HepG2 (cell line): ENCODE results near the gene ZNF138. TPM values are rescaled to one million over a fixed set of nuclear protein-coding genes. Genes with fewer than 3 reads are reported as not detected.

Experiments
- ATAC-seq: fragments of 200-7000 bp; cut with Tn5 transposase; 3 replicates; pipeline ENCODE4 v1.9.1; 2020; ENCODE audit warnings: mild to moderate bottlenecking, moderate library complexity
- BruUV-seq: library from RNA; stranded (reverse); fragments of 400-500 nt; replicated peaks from 2 replicates; lab custom pipeline; 2021; lab: Mats Ljungman, UMichigan
- CTCF ChIA-PET: fragments of 300-600 bp; formaldehyde crosslinking; extraction: SDS; loops from one replicate; lab custom pipeline; 2021; ENCODE audit warnings: low total read pairs, inconsistent platforms, low intra/inter-chr PET ratio; lab: Yijun Ruan, JAX
- POLR2A ChIA-PET: fragments of 350-600 bp; sonication (Branson Sonifier 250); formaldehyde crosslinking; loops from one replicate; lab custom pipeline; 2020; ENCODE audit warnings: antibody characterized with exemption, inconsistent platforms; lab: Yijun Ruan, JAX
- DNase-seq: peaks from one replicate; pipeline ENCODE4 v3.0.0-alpha.2; 2015; ENCODE audit warnings: low spot score
- FAIRE-seq: peaks from 3 replicates; lab custom pipeline; 2011; peaks lifted over from hg19 to GRCh38; lab: Jason Lieb, UNC
- H2AFZ ChIP-seq: one replicate; pipeline ENCODE4 v1.6.1; 2011; ENCODE audit warnings: low read length, inconsistent platforms
- H3K27ac ChIP-seq: fragments of 300-600 bp; 3 replicates; pipeline ENCODE4 v1.8.0; 2011; ENCODE audit warnings: mixed run types, mild to moderate bottlenecking, mixed read lengths, low read length, inconsistent platforms; ENCODE audit not compliant: insufficient read depth; ENCODE audit errors: extremely low read length
- H3K27me3 ChIP-seq, 2 experiments: fragments of 200-600 bp in 1 of 2; 2 replicates in 1 of 2; 3 replicates in 1 of 2; pipeline versions ENCODE4 v1.6.0 to v1.8.0; 2011; ENCODE audit warnings: low read length in 2 of 2, mild to moderate bottlenecking in 2 of 2, moderate library complexity in 2 of 2, inconsistent platforms in 1 of 2; ENCODE audit not compliant: insufficient read depth in 2 of 2, control insufficient read depth in 1 of 2
- H3K36me3 ChIP-seq, 2 experiments: fragments of 200-600 bp in 1 of 2; replicated peaks in 1 of 2; 2 replicates in 1 of 2; 3 replicates in 1 of 2; pipeline versions ENCODE4 v1.5.1 to v1.8.0; 2011; ENCODE audit warnings: low read length in 2 of 2, inconsistent platforms in 1 of 2; ENCODE audit not compliant: insufficient read depth in 2 of 2, control insufficient read depth in 1 of 2
- H3K4me1 ChIP-seq: 2 replicates; pipeline ENCODE4 v1.5.1; 2012; ENCODE audit warnings: low read length, inconsistent platforms; ENCODE audit not compliant: insufficient read depth
- H3K4me2 ChIP-seq: 2 replicates; pipeline ENCODE4 v1.6.0; 2011; ENCODE audit warnings: low read depth, low read length, inconsistent platforms
- H3K4me3 ChIP-seq, 3 experiments: fragments of 200-600 bp in 1 of 3; sonication (generic), shearing (Covaris generic) in 1 of 3; replicated peaks in 1 of 3; 2 replicates each; pipeline ENCODE4 v1.5.1; 2011 to 2016; ENCODE audit warnings: low read length in 3 of 3, inconsistent platforms in 2 of 3, low read depth in 2 of 3, mild to moderate bottlenecking in 2 of 3, control low read depth in 1 of 3, mixed read lengths in 1 of 3; ENCODE audit not compliant: insufficient read depth in 1 of 3
- H3K79me2 ChIP-seq: one replicate; pipeline ENCODE4 v1.6.1; 2011; ENCODE audit warnings: low read length, inconsistent platforms; ENCODE audit not compliant: insufficient read depth
- H3K9ac ChIP-seq: 2 replicates; pipeline ENCODE4 v1.6.0; 2011; ENCODE audit warnings: mild to moderate bottlenecking, low read depth, low read length, inconsistent platforms; ENCODE audit not compliant: insufficient read depth
- H3K9me3 ChIP-seq: 2 replicates; pipeline ENCODE4 v1.5.1; 2012; ENCODE audit warnings: mild to moderate bottlenecking, low read length
- H4K20me1 ChIP-seq: 2 replicates; pipeline ENCODE4 v1.6.0; 2011; ENCODE audit warnings: inconsistent platforms, mild to moderate bottlenecking, low read length, moderate library complexity; ENCODE audit not compliant: insufficient read depth
- ARHGAP35 ChIP-seq: sonication (generic); formaldehyde crosslinking; IDR thresholded peaks from 2 replicates; pipeline ENCODE4 v1.9.0; 2022; ENCODE audit warnings: mild to moderate bottlenecking, inconsistent platforms, moderate library complexity, missing genetic modification reagents, borderline replicate concordance
- CC2D1A ChIP-seq: sonication (generic); formaldehyde crosslinking; IDR thresholded peaks from 2 replicates; pipeline ENCODE4 v1.8.1; 2023; ENCODE audit warnings: mild to moderate bottlenecking, missing genetic modification reagents
- ETV5 ChIP-seq: IDR thresholded peaks from 2 replicates; pipeline ENCODE4 v1.6.1; 2018; ENCODE audit warnings: missing biosample characterization, missing genetic modification reagents, inconsistent platforms, borderline replicate concordance
- HOMEZ ChIP-seq: IDR thresholded peaks from 2 replicates; pipeline ENCODE4 v1.6.1; 2016; ENCODE audit warnings: low read depth
- KAT2B ChIP-seq: fragments of 150-350 bp; IDR thresholded peaks from 2 replicates; pipeline ENCODE4 v1.6.1; 2014; ENCODE audit warnings: low read depth, low read length, borderline replicate concordance
- TBX2 ChIP-seq: sonication (generic); formaldehyde crosslinking; IDR thresholded peaks from 2 replicates; pipeline ENCODE4 v1.5.0; 2020; ENCODE audit warnings: missing genetic modification reagents, mild to moderate bottlenecking, borderline replicate concordance
- ZFP1 ChIP-seq: IDR thresholded peaks from 2 replicates; pipeline ENCODE4 v1.6.1; 2016
- ZNF138 ChIP-seq: sonication (generic); formaldehyde crosslinking; IDR thresholded peaks from 2 replicates; pipeline ENCODE4 v1.5.0; 2020; ENCODE audit warnings: mild to moderate bottlenecking, low read depth, missing genetic modification reagents
- ZNF616 ChIP-seq: sonication (generic); formaldehyde crosslinking; IDR thresholded peaks from 2 replicates; pipeline ENCODE4 v1.5.0; 2020; ENCODE audit warnings: low read depth, mild to moderate bottlenecking, missing genetic modification reagents
- ZSCAN29 ChIP-seq: sonication (generic); formaldehyde crosslinking; conservative IDR thresholded peaks from 2 replicates; pipeline ENCODE4 v1.4.0; 2020; ENCODE audit warnings: mild to moderate bottlenecking, missing genetic modification reagents
- WGBS: methylation state at CpG from one replicate; pipeline ENCODE4 v1.1.6; 2017; ENCODE audit warnings: low lambda C conversion rate; 5-methylcytosine and 5-hydroxymethylcytosine counted together
- in situ Hi-C: cut with HindIII; loops from 2 replicates; pipeline ENCODE4 v1.10.0; 2017; ENCODE audit warnings: low pct_unique_long_range_greater_than_20kb; ENCODE audit not compliant: extremely low pct_ligation_motif_present
- intact Hi-C: fragments of 100-400 bp; cut with micrococcal nuclease; formaldehyde crosslinking; loops from one replicate; pipeline ENCODE4 v1.10.0; 2022; ENCODE audit not compliant: unreplicated experiment
- polyA plus RNA-seq, 8 experiments: library from polyadenylated mRNA; depleted of rRNA in 3 of 8; stranded (reverse) in 7 of 8; unstranded in 1 of 8; fragments of >200 nt; fragmentation: Illumina TruSeq in 4 of 8; extraction: Trizol in 4 of 8; gene quantifications; 2 replicates each; pipeline versions ENCODE4 v1.2.1 to v1.2.3, GENCODE V29; 2011 to 2016; ENCODE audit warnings: low read depth in 4 of 8, missing spikeins in 1 of 8, mixed read lengths in 1 of 8; ENCODE audit not compliant: insufficient read depth in 1 of 8
- total RNA-seq, 5 experiments: library from RNA; depleted of rRNA; stranded (reverse); fragments of >200 nt; fragmentation: Illumina TruSeq; extraction: Trizol; gene quantifications; 2 replicates each; pipeline ENCODE4 v1.2.3, GENCODE V29; 2016; ENCODE audit warnings: low read depth in 1 of 5
- TF ChIP-seq, protein P1 (sequence below): IDR thresholded peaks from 2 replicates; pipeline ENCODE4 v1.6.1; 2016; ENCODE audit warnings: missing biosample characterization, missing genetic modification reagents, low read depth

Gene ZNF138
- total and polyA plus RNA-seq, 2 of the 13 experiments (the other 11 are each of a cell fraction or from before 2014, with no cell fraction given) = 2.7 to 5.8 TPM

DNA sequence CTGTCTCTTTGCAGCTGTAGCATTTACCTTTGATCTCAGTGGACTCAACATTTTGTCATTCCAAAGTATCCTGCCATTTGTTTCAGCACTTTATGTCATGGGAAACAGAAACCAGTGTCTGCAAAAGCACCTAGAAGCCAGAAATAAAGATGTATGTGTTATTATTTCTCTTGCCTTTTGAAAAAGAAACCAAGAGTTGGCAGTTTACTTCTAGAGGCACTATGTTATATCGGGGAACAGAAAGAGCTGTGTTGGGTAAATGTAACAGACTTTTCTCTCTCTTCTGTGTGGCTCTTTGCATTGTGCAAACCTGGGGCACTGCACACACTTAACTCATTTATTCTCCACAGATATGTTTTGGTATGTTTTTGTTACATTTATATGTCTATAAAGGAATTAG is 36.7 kb downstream of the ZNF138 start:
- WGBS = 100% methylated on average over 1 of the region's 1 CpG

More for the DNA sequence above, 36.7 kb downstream of the ZNF138 start:
- Histone ChIP-seq H3K36me3 (no peaks in the 10 kb centered on the region), H4K20me1 (no peaks in the 10 kb centered on the region), H3K9ac (no peak overlapping the region), H2AFZ (no peak overlapping the region), H3K4me1 (no peaks in the 10 kb centered on the region), H3K4me3 (no peak overlapping the region), H3K27me3 (no peaks in the 10 kb centered on the region), H3K4me2 (no peak overlapping the region), H3K27ac (no peak overlapping the region), H3K79me2 (no peaks in the 10 kb centered on the region), H3K9me3 (no peaks in the 10 kb centered on the region)
- TF ChIP-seq HOMEZ (CRISPR knock-in tag) = no peak
- no peak for TF ChIP-seq ZNF616 (CRISPR knock-in tag)
- TF ChIP-seq KAT2B = no peak
- TF ChIP-seq ETV5 (CRISPR knock-in tag) = no peak
- TF ChIP-seq ZFP1 (CRISPR knock-in tag) = no peak
- no peak for TF ChIP-seq TBX2
- TF ChIP-seq, protein P1, sequence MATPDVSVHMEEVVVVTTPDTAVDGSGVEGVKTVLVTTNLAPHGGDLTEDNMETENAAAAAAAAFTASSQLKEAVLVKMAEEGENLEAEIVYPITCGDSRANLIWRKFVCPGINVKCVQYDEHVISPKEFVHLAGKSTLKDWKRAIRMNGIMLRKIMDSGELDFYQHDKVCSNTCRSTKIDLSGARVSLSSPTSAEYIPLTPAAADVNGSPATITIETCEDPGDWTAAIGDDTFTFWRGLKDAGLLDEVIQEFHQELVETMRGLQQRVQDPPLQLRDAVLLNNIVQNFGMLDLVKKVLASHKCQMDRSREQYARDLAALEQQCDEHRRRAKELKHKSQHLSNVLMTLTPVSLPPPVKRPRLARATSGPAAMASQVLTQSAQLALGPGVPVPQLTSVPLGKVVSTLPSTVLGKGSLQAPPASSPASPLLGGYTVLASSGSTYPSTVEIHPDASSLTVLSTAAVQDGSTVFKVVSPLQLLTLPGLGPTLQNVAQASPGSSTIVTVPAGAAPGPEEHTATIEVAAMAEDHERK (CRISPR knock-in tag) = no peak
- TF ChIP-seq CC2D1A (CRISPR knock-in tag) = no peak
- no peak for TF ChIP-seq ARHGAP35 (CRISPR knock-in tag)
- no peak for TF ChIP-seq ZNF138 (CRISPR knock-in tag)
- no peak for TF ChIP-seq ZSCAN29 (CRISPR knock-in tag)
- ChIA-PET POLR2A (no interaction called here), CTCF (no interaction called here)
- no TSS peak for BruUV-seq
- intact Hi-C loops (no loop called here), in situ Hi-C loops (no loop called here)
- ATAC-seq (no peak), DNase-seq (no peak), FAIRE-seq (no peak)
